Activated CD4-positive, alpha-beta T cell treated with anti-CD3 and anti-CD28 coated beads, Interleukin-2, amount 10 ng/mL, durations not matched to agents 24 days and 14 days (primary cell): Measurements from ENCODE around the gene TAF11L4. TPM values are rescaled to one million over a fixed set of nuclear protein-coding genes. Genes with fewer than 3 reads are reported as not detected.
"Not testable (repeated sequence)": the region's sequence is repeated elsewhere in the genome, so short reads cannot be mapped to it uniquely, and the experiment has no call there.

Source experiments
- DNase-seq: peaks from one replicate; pipeline ENCODE4 v3.0.0; 2022
- H3K27ac Mint-ChIP-seq: one replicate; pipeline ENCODE4 v1.8.0; 2022; ENCODE audit warnings: mild to moderate bottlenecking, mixed read lengths
- H3K27me3 Mint-ChIP-seq: one replicate; pipeline ENCODE4 v1.8.0; 2022; ENCODE audit warnings: mixed read lengths
- H3K36me3 Mint-ChIP-seq: one replicate; pipeline ENCODE4 v1.8.0; 2022; ENCODE audit warnings: low read depth, mild to moderate bottlenecking, mixed read lengths
- H3K4me1 Mint-ChIP-seq: one replicate; pipeline ENCODE4 v1.8.0; 2021; ENCODE audit warnings: mixed read lengths
- H3K4me3 Mint-ChIP-seq: one replicate; pipeline ENCODE4 v1.8.0; 2022; ENCODE audit warnings: mild to moderate bottlenecking, moderate library complexity, mixed read lengths
- H3K9me3 Mint-ChIP-seq: one replicate; pipeline ENCODE4 v1.8.0; 2021; ENCODE audit warnings: mixed read lengths
- intact Hi-C: fragments of 100-400 bp; cut with micrococcal nuclease; formaldehyde crosslinking; loops from one replicate; pipeline ENCODE4 v1.15.1; 2023
- total RNA-seq: library from RNA; stranded (reverse); gene quantifications from 2 replicates; pipeline ENCODE4 v1.2.3, GENCODE V29; 2022

Gene TAF11L4
- total RNA-seq, 1 donor from 2014 or later, result not detected

DNA sequence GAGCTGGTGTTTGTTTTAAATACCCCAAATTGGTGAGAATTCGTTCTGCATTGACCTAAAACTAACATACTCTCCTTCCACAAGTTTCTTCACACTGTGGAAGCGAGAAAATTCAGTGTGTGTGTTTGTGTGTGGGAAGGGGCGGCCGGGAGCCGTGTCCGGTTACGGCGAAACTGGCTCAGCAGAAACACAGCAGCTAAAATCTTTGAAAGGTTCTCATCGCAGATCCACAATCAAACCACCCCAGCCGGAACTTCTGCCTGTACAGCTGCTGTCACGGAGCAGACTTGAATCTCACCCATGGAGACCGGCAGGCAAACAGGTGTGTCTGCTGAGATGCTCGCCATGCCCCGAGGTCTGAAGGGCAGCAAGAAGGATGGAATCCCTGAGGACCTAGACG is 3.5 kb upstream of the TAF11L4 start, which contains the start of gene TAF11L3:
TSS of gene TAF11L3 (plus strand) at position 301 of the 400 bp plus-strand sequence.
- H3K27me3 Mint-ChIP-seq, H3K36me3 Mint-ChIP-seq, H3K4me3 Mint-ChIP-seq, H3K4me1 Mint-ChIP-seq, intact Hi-C loops, DNase-seq, H3K27ac Mint-ChIP-seq, H3K9me3 Mint-ChIP-seq: not testable (repeated sequence)

DNA sequence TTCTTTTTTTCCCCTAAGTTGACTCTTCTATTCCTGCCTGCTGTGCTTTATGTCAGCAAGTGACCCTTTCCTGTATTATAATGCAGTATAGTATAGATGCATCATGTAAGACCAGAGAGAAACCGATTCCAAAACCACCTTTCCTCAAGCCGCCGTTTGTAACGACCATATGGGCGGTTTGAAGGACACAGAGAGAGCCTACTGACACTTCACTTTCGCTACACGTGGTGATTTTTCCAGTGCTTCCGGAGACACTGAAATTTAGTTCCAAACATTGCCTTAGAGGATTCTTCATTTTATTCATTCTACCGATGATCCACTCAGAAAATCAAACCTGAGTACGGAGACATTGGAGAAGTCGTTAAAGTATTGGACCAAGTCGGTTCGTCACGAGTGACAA is 2.1 kb upstream of the TAF11L4 start:
- intact Hi-C loops, H3K4me1 Mint-ChIP-seq, H3K4me3 Mint-ChIP-seq, H3K27ac Mint-ChIP-seq, H3K9me3 Mint-ChIP-seq, H3K36me3 Mint-ChIP-seq, H3K27me3 Mint-ChIP-seq, DNase-seq: not testable (repeated sequence)

DNA sequence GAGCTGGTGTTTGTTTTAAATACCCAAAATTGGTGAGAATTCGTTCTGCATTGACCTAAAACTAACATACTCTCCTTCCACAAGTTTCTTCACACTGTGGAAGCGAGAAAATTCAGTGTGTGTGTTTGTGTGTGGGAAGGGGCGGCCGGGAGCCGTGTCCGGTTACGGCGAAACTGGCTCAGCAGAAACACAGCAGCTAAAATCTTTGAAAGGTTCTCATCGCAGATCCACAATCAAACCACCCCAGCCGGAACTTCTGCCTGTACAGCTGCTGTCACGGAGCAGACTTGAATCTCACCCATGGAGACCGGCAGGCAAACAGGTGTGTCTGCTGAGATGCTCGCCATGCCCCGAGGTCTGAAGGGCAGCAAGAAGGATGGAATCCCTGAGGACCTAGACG is 3.3 kb downstream of the TAF11L4 start, which contains the start of gene TAF11L5:
TSS of gene TAF11L5 (plus strand) at position 301 of the 400 bp plus-strand sequence.
- H3K36me3 Mint-ChIP-seq, H3K27me3 Mint-ChIP-seq, H3K27ac Mint-ChIP-seq, H3K4me3 Mint-ChIP-seq, H3K9me3 Mint-ChIP-seq, DNase-seq, intact Hi-C loops, H3K4me1 Mint-ChIP-seq: not testable (repeated sequence)

DNA sequence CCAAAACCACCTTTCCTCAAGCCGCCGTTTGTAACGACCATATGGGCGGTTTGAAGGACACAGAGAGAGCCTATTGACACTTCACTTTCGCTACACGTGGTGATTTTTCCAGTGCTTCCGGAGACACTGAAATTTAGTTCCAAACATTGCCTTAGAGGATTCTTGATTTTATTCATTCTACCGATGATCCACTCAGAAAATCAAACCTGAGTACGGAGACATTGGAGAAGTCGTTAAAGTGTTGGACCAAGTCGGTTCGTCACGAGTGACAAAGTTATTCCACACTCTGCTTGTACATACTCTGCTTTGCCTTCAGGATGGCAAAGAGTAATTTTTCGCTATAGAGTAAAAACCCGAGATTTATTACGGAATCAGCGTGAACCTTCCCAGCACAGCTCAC is 4.9 kb downstream of the TAF11L4 start:
- H3K27me3 Mint-ChIP-seq, H3K27ac Mint-ChIP-seq, H3K4me3 Mint-ChIP-seq, H3K4me1 Mint-ChIP-seq, H3K36me3 Mint-ChIP-seq, intact Hi-C loops, H3K9me3 Mint-ChIP-seq: not testable (repeated sequence)
- peak; percentile 69 for DNase-seq

DNA sequence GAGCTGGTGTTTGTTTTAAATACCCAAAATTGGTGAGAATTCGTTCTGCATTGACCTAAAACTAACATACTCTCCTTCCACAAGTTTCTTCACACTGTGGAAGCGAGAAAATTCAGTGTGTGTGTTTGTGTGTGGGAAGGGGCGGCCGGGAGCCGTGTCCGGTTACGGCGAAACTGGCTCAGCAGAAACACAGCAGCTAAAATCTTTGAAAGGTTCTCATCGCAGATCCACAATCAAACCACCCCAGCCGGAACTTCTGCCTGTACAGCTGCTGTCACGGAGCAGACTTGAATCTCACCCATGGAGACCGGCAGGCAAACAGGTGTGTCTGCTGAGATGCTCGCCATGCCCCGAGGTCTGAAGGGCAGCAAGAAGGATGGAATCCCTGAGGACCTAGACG is 6.8 kb downstream of the TAF11L4 start, which contains the start of gene TAF11L6:
TSS of gene TAF11L6 (plus strand) at position 301 of the 400 bp plus-strand sequence.
- H3K4me1 Mint-ChIP-seq, DNase-seq, H3K27ac Mint-ChIP-seq, H3K27me3 Mint-ChIP-seq, H3K9me3 Mint-ChIP-seq, H3K36me3 Mint-ChIP-seq, intact Hi-C loops, H3K4me3 Mint-ChIP-seq: not testable (repeated sequence)

Other genes with a start within 250 kb of the TAF11L4 start
- not detected in 2 replicates for gene TAF11L2, start 23.6 kb upstream of the TAF11L4 start, total RNA-seq
- gene TAF11L3, start 3.4 kb upstream of the TAF11L4 start, total RNA-seq, result not detected in 2 replicates
- not detected in 2 replicates for gene TAF11L5, start 3.4 kb downstream of the TAF11L4 start, total RNA-seq
- not detected in 2 replicates for gene TAF11L6, start 6.9 kb downstream of the TAF11L4 start, total RNA-seq
- not detected in 2 replicates for gene TAF11L7, start 64.0 kb downstream of the TAF11L4 start, total RNA-seq
- gene TAF11L8, start 69.2 kb downstream of the TAF11L4 start, total RNA-seq, result not detected in 2 replicates
- not detected in 2 replicates for gene TAF11L9, start 72.6 kb downstream of the TAF11L4 start, total RNA-seq
- not detected in 2 replicates for gene TAF11L10, start 76.0 kb downstream of the TAF11L4 start, total RNA-seq
- gene TAF11L11, start 82.4 kb downstream of the TAF11L4 start, total RNA-seq, result not detected in 2 replicates
- gene TAF11L12, start 88.6 kb downstream of the TAF11L4 start, total RNA-seq, result not detected in 2 replicates
- gene TAF11L13, start 110.3 kb downstream of the TAF11L4 start, total RNA-seq, result not detected in 2 replicates
- not detected in 2 replicates for gene TAF11L14, start 112.7 kb downstream of the TAF11L4 start, total RNA-seq